ENCODE measurements around the gene RSRC1.

GRCh38 chr3:158381262-158381868 lies 271.5 kb downstream of the RSRC1 start:
- no peak for TF ChIP-seq POLR2A (IDR thresholded peaks at IDR 0.05; ENCODE audit: low read depth, low read length)
- no peak for TF ChIP-seq TAF1 (IDR thresholded peaks at IDR 0.05; ENCODE audit: low read depth, low read length)
